HFFc6 (cell line): ENCODE results near the gene TUBA8. TPM values are rescaled to one million over a fixed set of nuclear protein-coding genes. Genes with fewer than 3 reads are reported as not detected.
"Not testable (repeated sequence)": the region's sequence is repeated elsewhere in the genome, so short reads cannot be mapped to it uniquely, and the experiment has no call there.

Source experiments
- DNase-seq: peaks from one replicate; pipeline ENCODE4 v3.0.0-alpha.2; 2018
- H3K27ac Mint-ChIP-seq: 2 replicates; pipeline ENCODE4 v1.8.0; 2020; ENCODE audit warnings: mild to moderate bottlenecking, mixed read lengths
- H3K27me3 Mint-ChIP-seq: 2 replicates; pipeline ENCODE4 v1.8.0; 2021; ENCODE audit warnings: mild to moderate bottlenecking, moderate library complexity, mixed read lengths; ENCODE audit not compliant: insufficient read depth
- H3K36me3 Mint-ChIP-seq: 2 replicates; pipeline ENCODE4 v1.8.0; 2021; ENCODE audit warnings: low read depth, mixed read lengths
- H3K4me1 Mint-ChIP-seq: 2 replicates; pipeline ENCODE4 v1.8.0; 2020; ENCODE audit warnings: low read depth, mixed read lengths
- H3K4me3 Mint-ChIP-seq: 2 replicates; pipeline ENCODE4 v1.8.0; 2020; ENCODE audit warnings: mild to moderate bottlenecking, moderate library complexity, mixed read lengths
- H3K9me3 Mint-ChIP-seq: 2 replicates; pipeline ENCODE4 v1.8.0; 2020; ENCODE audit warnings: mild to moderate bottlenecking, mixed read lengths
- total RNA-seq, 6 experiments: library from RNA; stranded (reverse); fragmentation: NEBNext Ultra II Directional; extraction: Animal tissue kit (Norgen Biotek cat#: 25700); gene quantifications; 2 replicates in 1 of 6; 3 replicates in 5 of 6; pipeline ENCODE4 v1.2.3, GENCODE V29; 2021
- TF ChIP-seq, protein P1 (sequence below): fragments of 200-600 bp; sonication (generic); IDR thresholded peaks from 2 replicates; pipeline ENCODE4 v1.5.0; 2021; ENCODE audit warnings: antibody characterized with exemption, mild to moderate bottlenecking

Gene TUBA8
- total RNA-seq, 6 experiments from 2014 or later, result 0.14 to 0.43 (median 0.29) TPM

DNA sequence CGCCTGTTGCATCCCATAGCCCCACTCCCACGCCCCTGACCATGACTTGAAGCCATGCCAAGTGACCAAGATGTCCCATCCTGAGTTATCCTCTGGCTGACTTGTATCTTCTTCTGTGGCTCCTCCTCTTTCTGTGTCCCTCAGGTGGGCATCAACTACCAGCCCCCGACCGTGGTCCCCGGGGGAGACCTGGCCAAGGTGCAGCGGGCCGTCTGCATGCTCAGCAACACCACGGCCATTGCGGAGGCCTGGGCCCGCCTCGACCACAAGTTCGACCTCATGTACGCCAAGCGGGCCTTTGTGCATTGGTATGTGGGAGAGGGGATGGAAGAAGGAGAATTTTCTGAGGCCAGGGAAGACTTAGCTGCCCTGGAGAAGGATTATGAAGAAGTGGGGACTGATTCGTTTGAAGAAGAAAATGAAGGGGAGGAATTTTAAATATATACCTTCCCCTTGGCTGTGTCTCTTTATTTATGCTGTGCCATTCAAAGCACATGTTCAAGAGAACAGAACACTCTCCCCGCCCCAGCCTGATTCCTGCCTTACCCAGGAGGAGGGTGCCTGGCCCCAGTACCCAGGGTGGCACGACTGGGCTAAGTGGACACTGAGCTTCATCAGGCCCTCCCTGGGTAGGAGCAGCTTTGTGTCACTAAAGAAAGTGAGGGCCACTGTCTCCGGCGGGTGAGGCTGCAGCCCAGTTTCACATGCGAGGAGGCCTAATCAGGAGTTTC is 20.3 kb downstream of the TUBA8 start:
- H3K36me3 Mint-ChIP-seq, result peaks cover 8% of the 10 kb centered on the region; the same call in 1 of the 2 replicates
- DNase-seq, result no peak
- H3K27me3 Mint-ChIP-seq, result peaks cover 3% of the 10 kb centered on the region
- no peak overlapping the region for H3K27ac Mint-ChIP-seq
- H3K4me1 Mint-ChIP-seq, result no peaks in the 10 kb centered on the region
- no peak overlapping the region for H3K4me3 Mint-ChIP-seq
- TF ChIP-seq, protein P1, sequence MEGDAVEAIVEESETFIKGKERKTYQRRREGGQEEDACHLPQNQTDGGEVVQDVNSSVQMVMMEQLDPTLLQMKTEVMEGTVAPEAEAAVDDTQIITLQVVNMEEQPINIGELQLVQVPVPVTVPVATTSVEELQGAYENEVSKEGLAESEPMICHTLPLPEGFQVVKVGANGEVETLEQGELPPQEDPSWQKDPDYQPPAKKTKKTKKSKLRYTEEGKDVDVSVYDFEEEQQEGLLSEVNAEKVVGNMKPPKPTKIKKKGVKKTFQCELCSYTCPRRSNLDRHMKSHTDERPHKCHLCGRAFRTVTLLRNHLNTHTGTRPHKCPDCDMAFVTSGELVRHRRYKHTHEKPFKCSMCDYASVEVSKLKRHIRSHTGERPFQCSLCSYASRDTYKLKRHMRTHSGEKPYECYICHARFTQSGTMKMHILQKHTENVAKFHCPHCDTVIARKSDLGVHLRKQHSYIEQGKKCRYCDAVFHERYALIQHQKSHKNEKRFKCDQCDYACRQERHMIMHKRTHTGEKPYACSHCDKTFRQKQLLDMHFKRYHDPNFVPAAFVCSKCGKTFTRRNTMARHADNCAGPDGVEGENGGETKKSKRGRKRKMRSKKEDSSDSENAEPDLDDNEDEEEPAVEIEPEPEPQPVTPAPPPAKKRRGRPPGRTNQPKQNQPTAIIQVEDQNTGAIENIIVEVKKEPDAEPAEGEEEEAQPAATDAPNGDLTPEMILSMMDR, result no peak
- no peaks in the 10 kb centered on the region for H3K9me3 Mint-ChIP-seq

DNA sequence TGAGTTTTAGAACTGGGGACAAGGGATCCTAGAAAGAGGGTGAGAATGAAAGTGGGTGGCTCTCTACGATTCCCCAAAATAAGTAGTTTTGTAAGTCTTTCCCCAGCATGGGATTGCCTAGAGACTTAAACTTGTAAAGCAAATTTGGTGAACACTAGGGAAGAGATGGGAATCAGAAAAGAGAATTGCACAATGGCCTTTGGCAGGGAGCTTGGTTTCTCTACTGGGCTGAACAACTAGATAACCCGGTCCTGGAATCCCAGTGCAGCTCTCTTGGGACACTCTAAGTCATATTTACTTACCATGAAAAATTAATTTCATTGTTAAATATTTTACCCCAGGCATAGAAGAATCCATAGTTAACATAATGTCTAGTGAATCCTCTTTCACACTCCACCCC is 22.8 kb downstream of the TUBA8 start:
- TF ChIP-seq, protein P1, result no peak
- Mint-ChIP-seq H3K27ac (no peak overlapping the region), H3K36me3 (no peaks in the 10 kb centered on the region), H3K27me3 (peaks cover 3% of the 10 kb centered on the region), H3K9me3 (no peaks in the 10 kb centered on the region), H3K4me1 (no peaks in the 10 kb centered on the region), H3K4me3 (no peak overlapping the region)
- DNase-seq, result no peak

DNA sequence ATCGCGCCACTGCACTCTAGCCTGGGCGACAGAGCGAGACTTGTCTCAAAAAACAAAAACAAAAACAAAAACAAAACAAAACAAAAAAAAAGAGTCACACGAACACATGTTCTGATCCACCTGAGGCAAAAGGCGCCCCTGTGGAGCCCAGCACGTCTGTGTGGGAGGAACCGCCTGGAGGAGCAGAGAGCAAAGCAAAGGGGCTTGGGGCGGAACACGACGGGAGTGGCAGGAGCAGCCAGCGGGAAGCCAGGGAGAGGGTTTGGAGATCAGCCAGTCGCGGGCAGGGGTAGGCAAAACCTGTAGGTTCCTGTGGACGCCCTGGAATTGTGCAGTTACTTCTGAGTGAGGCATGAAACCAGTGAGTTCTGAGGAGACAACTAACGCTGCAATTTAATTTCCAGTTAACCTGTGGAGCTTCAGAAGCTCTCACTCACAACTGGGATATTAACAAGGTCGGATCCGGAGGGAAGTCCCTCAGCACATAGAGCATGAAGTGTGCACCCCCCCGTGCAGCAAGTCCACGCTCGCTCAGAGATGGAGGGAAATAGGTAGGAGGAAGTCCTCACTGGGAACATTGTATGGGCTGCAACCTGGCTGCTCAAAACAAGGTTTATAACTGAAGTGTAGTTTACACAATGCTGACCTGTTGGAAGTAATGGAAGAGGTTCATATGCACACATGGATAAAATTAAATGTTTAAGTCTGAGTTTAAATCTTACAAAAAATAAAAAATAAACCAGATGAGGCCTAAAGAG is 26.1 kb downstream of the TUBA8 start:
- Mint-ChIP-seq H3K4me3 (no peak overlapping the region), H3K27ac (no peak overlapping the region), H3K27me3 (peaks cover 3% of the 10 kb centered on the region), H3K9me3 (peaks cover 5% of the 10 kb centered on the region), H3K36me3 (no peaks in the 10 kb centered on the region; the same call in 1 of the 2 replicates), H3K4me1 (peaks cover 7% of the 10 kb centered on the region)
- TF ChIP-seq, protein P1, result no peak
- DNase-seq, result no peak

DNA sequence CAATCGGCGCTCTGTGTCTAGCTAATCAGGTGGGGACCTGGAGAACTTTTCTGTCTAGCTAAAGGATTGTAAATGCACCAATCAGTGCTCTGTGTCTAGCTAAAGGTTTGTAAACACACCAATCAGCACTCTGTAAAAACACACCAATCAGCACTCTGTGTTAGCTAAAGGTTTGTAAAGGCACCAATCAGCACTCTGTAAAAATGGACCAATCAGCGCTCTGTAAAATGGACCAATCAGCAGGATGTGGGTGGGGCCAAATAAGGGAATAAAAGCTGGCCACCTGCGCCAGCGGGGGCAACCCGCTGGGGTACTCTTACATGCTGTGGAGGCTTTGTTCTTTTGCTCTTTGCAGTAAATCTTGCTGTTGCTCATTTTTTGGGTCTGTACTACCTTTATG is 30.4 kb downstream of the TUBA8 start:
- H3K36me3 Mint-ChIP-seq, H3K4me1 Mint-ChIP-seq, H3K4me3 Mint-ChIP-seq, H3K27ac Mint-ChIP-seq, DNase-seq, H3K27me3 Mint-ChIP-seq, H3K9me3 Mint-ChIP-seq: not testable (repeated sequence)

DNA sequence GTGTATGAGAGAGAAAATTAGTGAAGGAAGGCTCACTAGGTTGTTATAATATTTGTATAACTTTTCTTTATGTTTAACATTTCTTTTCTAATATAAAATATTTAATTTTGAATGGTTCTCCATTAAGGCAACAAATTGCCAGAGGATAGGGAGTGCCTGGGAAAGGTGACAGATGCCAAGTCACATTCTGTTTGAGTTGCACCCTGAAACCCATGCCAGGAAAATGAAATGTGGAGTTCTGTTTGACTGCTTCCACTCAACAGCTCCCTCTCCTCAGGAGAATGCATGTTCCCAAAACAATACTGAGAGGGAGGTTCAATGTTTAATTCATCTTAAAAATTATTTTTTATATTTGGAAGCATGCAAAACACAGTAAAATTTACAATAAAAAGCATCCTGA is 33.5 kb downstream of the TUBA8 start:
- no peaks in the 10 kb centered on the region; the same call in 1 of the 2 replicates for H3K36me3 Mint-ChIP-seq
- H3K27me3 Mint-ChIP-seq, result no peaks in the 10 kb centered on the region; the same call in 1 of the 2 replicates
- peaks cover 5% of the 10 kb centered on the region for H3K9me3 Mint-ChIP-seq
- H3K27ac Mint-ChIP-seq, result no peak overlapping the region
- TF ChIP-seq, protein P1, result no peak
- no peak overlapping the region for H3K4me3 Mint-ChIP-seq
- peaks cover 8% of the 10 kb centered on the region for H3K4me1 Mint-ChIP-seq
- no peak for DNase-seq
